H1 (cell line): Measurements from ENCODE around the gene PNRC1. TPM values are rescaled to one million over a fixed set of nuclear protein-coding genes. Genes with fewer than 3 reads are reported as not detected.

ENCODE experiments used
- CHD1 ChIP-seq: IDR thresholded peaks from 2 replicates; pipeline ENCODE4 v1.6.1; 2012; ENCODE audit warnings: low read depth, low read length, improper control_type of control experiment
- POLR2AphosphoS5 ChIP-seq: IDR thresholded peaks from 2 replicates; pipeline ENCODE4 v1.6.1; 2011; ENCODE audit warnings: low read depth, low read length
- SIN3A ChIP-seq, 2 experiments: IDR thresholded peaks in 1 of 2; conservative IDR thresholded peaks in 1 of 2; 2 replicates each; pipeline ENCODE4 v1.6.1; 2011 to 2012; ENCODE audit warnings: low read length in 2 of 2, improper control_type of control experiment in 1 of 2, low read depth in 1 of 2, mild to moderate bottlenecking in 1 of 2
- TBP ChIP-seq: IDR thresholded peaks from 2 replicates; pipeline ENCODE4 v1.6.1; 2011; ENCODE audit warnings: low read depth, low read length, improper control_type of control experiment
- polyA plus RNA-seq, 7 experiments: library from polyadenylated mRNA; depleted of rRNA in 3 of 7; stranded (reverse) in 5 of 7; unstranded in 2 of 7; fragments of >200 nt in 5 of 7; fragments of 200-250 nt in 2 of 7; gene quantifications; 1 replicate in 5 of 7; 2 replicates in 1 of 7; 4 replicates in 1 of 7; pipeline versions ENCODE4 v1.2.1 to v1.2.3, GENCODE V29; 2011 to 2013; ENCODE audit warnings: missing spikeins in 2 of 7, mixed read lengths in 2 of 7
- total RNA-seq: library from RNA; stranded (reverse); fragmentation: NEBNext Ultra II Directional; extraction: Animal tissue kit (Norgen Biotek cat#: 25700); gene quantifications from 2 replicates; pipeline ENCODE4 v1.2.1, GENCODE V29; 2021

The PNRC1 gene
- total and polyA plus RNA-seq, 2 of the 8 experiments (the other 6 are each of a cell fraction or from before 2014, with no cell fraction given), result 6.3 to 48.5 TPM

DNA sequence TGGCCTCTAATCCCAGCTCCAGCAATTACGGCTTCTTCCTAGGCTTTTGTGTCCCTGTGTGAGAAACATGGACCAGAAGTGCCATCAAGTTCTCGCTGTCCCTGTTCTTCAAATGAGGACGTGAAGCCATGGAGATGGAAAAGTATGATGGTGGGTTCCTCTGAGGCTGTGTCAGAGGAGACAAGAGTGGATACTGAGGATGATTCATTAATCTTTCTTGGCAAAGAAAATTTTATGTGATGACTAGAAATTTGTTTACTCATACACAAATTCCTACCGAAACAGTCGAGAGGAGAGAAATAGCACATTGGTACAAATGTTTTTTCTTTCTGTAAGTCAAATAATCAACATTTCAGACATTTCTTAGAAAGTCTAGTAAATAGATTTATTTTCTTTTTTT lies 35.0 kb upstream of the PNRC1 start (continued):
- TF ChIP-seq SIN3A (conservative IDR thresholded peaks at IDR 0.05 in 1 of 2, IDR thresholded peaks at IDR 0.05 in 1 of 2; ENCODE audit: low read depth in 1 of 2, low read length in 2 of 2), result no peak
- no peak for TF ChIP-seq TBP
- no peak for TF ChIP-seq CHD1
- TF ChIP-seq POLR2AphosphoS5, result no peak
